Endodermal cell (in vitro differentiated cells): Measurements from ENCODE around the gene MEGF8. TPM values are rescaled to one million over a fixed set of nuclear protein-coding genes. Genes with fewer than 3 reads are reported as not detected.

ENCODE experiments used
- DNase-seq: peaks from one replicate; pipeline ENCODE4 v3.0.0-alpha.2; 2017
- H3K27ac ChIP-seq: 2 replicates; pipeline ENCODE4 v1.5.1; 2013; ENCODE audit warnings: mild to moderate bottlenecking, low read depth, low read length, moderate library complexity
- H3K27me3 ChIP-seq: 2 replicates; pipeline ENCODE4 v1.6.1; 2013; ENCODE audit warnings: mild to moderate bottlenecking, low read length, moderate library complexity; ENCODE audit not compliant: insufficient read depth, control insufficient read depth, poor library complexity, severe bottlenecking
- H3K36me3 ChIP-seq: 2 replicates; pipeline ENCODE4 v1.7.0; 2013; ENCODE audit warnings: mild to moderate bottlenecking, low read length, moderate library complexity; ENCODE audit not compliant: control insufficient read depth, insufficient read depth
- H3K4me1 ChIP-seq: one replicate; pipeline ENCODE4 v1.7.0; 2013; ENCODE audit warnings: low read length; ENCODE audit not compliant: control insufficient read depth, insufficient read depth
- H3K4me3 ChIP-seq: 2 replicates; pipeline ENCODE4 v1.5.1; 2013; ENCODE audit warnings: mild to moderate bottlenecking, low read length, moderate library complexity
- H3K9ac ChIP-seq: 2 replicates; pipeline ENCODE4 v1.6.1; 2013; ENCODE audit warnings: mild to moderate bottlenecking, low read length, moderate library complexity; ENCODE audit not compliant: poor library complexity, severe bottlenecking; ENCODE audit errors: extremely low read depth
- H3K9me3 ChIP-seq: 2 replicates; pipeline ENCODE4 v1.6.1; 2013; ENCODE audit warnings: mild to moderate bottlenecking, low read length, moderate library complexity; ENCODE audit not compliant: control insufficient read depth
- H3K27ac Mint-ChIP-seq: 2 replicates; pipeline ENCODE4 v1.8.0; 2020; ENCODE audit warnings: mixed read lengths
- H3K27me3 Mint-ChIP-seq: 2 replicates; pipeline ENCODE4 v1.8.0; 2021; ENCODE audit warnings: mild to moderate bottlenecking, mixed read lengths; ENCODE audit not compliant: insufficient read depth
- H3K36me3 Mint-ChIP-seq: 2 replicates; pipeline ENCODE4 v1.8.0; 2020; ENCODE audit warnings: low read depth, mixed read lengths
- H3K4me1 Mint-ChIP-seq: 2 replicates; pipeline ENCODE4 v1.8.0; 2020; ENCODE audit warnings: mixed read lengths
- H3K4me3 Mint-ChIP-seq: 2 replicates; pipeline ENCODE4 v1.8.0; 2020; ENCODE audit warnings: mild to moderate bottlenecking, moderate library complexity, mixed read lengths
- H3K9me3 Mint-ChIP-seq: 2 replicates; pipeline ENCODE4 v1.8.0; 2020; ENCODE audit warnings: mild to moderate bottlenecking, mixed read lengths
- CTCF ChIP-seq: fragments of 200-600 bp; sonication (generic); conservative IDR thresholded peaks from 2 replicates; pipeline ENCODE4 v1.5.0; 2021; ENCODE audit warnings: antibody characterized with exemption, mild to moderate bottlenecking
- WGBS, 2 experiments: methylation state at CpG; one replicate each; pipeline versions ENCODE4 v1.1.5 to v1.1.7; 2013; ENCODE audit warnings: missing lambda C conversion rate in 2 of 2, mixed read lengths in 1 of 2; ENCODE audit not compliant: insufficient coverage in 1 of 2, insufficient read length in 1 of 2; 5-methylcytosine and 5-hydroxymethylcytosine counted together
- long read RNA-seq, 4 experiments: library from polyadenylated mRNA in 2 of 4; library from RNA in 1 of 4; library from capped mRNA in 1 of 4; stranded (forward) in 3 of 4; unstranded in 1 of 4; transcript quantifications; one replicate each; pipeline ENCODE4 v2.0.0, GENCODE V29; 2020 to 2021; ENCODE audit warnings: inconsistent platforms in 1 of 4
- polyA plus RNA-seq, 2 experiments: library from polyadenylated mRNA; stranded (reverse); fragments of 50-300 nt; gene quantifications; one replicate each; pipeline ENCODE4 v1.2.3, GENCODE V29; 2013
- total RNA-seq, 2 donors: library from RNA; stranded (reverse); fragmentation: NEBNext Ultra II Directional in 1 of 2; extraction: Animal tissue kit (Norgen Biotek cat#: 25700) in 1 of 2; gene quantifications; 2 replicates in 1 of 2; 3 replicates in 1 of 2; pipeline ENCODE4 v1.2.1, GENCODE V29; 2021

MEGF8 gene
- 10 to 100 TPM; 48.0 to 51.4 TPM for total RNA-seq
- 26.6 TPM for polyA plus RNA-seq (2013, experiment 1 of 2)
- polyA plus RNA-seq (2013, experiment 2 of 2) = 28.6 TPM
- long read RNA-seq, experiment 1, partial matches to known transcripts = 3 of 19 reads
- long read RNA-seq, experiment 1, other reads (novel, unspliced or antisense) = 16 of 19 reads
- long read RNA-seq, experiment 2, partial matches to known transcripts = 23 of 34 reads
- long read RNA-seq, experiment 2, other reads (novel, unspliced or antisense) = 11 of 34 reads
- long read RNA-seq, experiment 3, partial matches to known transcripts = 20 of 44 reads
- long read RNA-seq, experiment 3, other reads (novel, unspliced or antisense) = 24 of 44 reads
- long read RNA-seq, experiment 4, partial matches to known transcripts = 0 of 3 reads
- long read RNA-seq, experiment 4, other reads (novel, unspliced or antisense) = 3 of 3 reads

- no peaks in the 10 kb centered on the region for H3K9me3 ChIP-seq
- H3K9me3 Mint-ChIP-seq = no peaks in the 10 kb centered on the region
- TF ChIP-seq CTCF = no peak
- H3K4me3 ChIP-seq = peak within 1 kb of the TSS; percentile 96
- peaks cover 3% of the 10 kb centered on the region for H3K4me1 Mint-ChIP-seq
- H3K27ac Mint-ChIP-seq = peak within 1 kb of the TSS; percentile 70
- no peaks in the 10 kb centered on the region for H3K4me1 ChIP-seq
- peak within 1 kb of the TSS; percentile 79 for H3K4me3 Mint-ChIP-seq
- H3K9ac ChIP-seq = peak within 1 kb of the TSS; percentile 66
- H3K36me3 Mint-ChIP-seq = no peaks in the 10 kb centered on the region
- WGBS, 2 experiments = 0% methylated on average over 6 to 45 of the region's 45 CpGs
- peaks cover 48% of the 10 kb centered on the region for H3K27me3 Mint-ChIP-seq
- DNase-seq = peak; percentile 99
- no peak within 1 kb of the TSS for H3K27ac ChIP-seq
- no peaks in the 10 kb centered on the region for H3K36me3 ChIP-seq
- peaks cover 44% of the 10 kb centered on the region for H3K27me3 ChIP-seq
Observed at GRCh38 chr19:42325308-42325895, at the start of gene MEGF8. MEGF8 (plus strand) TSS chr19:42325635; CDS start chr19:42326244, 609 bp downstream.

GRCh38 chr19:42276284-42276683, 49.2 kb upstream of the MEGF8 start:
- Mint-ChIP-seq H3K4me1 (peaks cover 15% of the 10 kb centered on the region), H3K36me3 (peaks cover 23% of the 10 kb centered on the region), H3K27ac (peak overlapping the region; percentile 1), H3K27me3 (no peaks in the 10 kb centered on the region), H3K9me3 (no peaks in the 10 kb centered on the region), H3K4me3 (no peak overlapping the region)
- no peak overlapping the region for H3K27ac ChIP-seq
- H3K4me1 ChIP-seq = peaks cover 5% of the 10 kb centered on the region
- peaks cover 16% of the 10 kb centered on the region for H3K36me3 ChIP-seq
- no peak for TF ChIP-seq CTCF
- 94% methylated on average over 3 of the region's 3 CpGs for WGBS, 2 experiments
- H3K9ac ChIP-seq = no peak overlapping the region
- H3K4me3 ChIP-seq = no peak overlapping the region
- no peak for DNase-seq
- no peaks in the 10 kb centered on the region for H3K9me3 ChIP-seq
- H3K27me3 ChIP-seq = no peaks in the 10 kb centered on the region

- 94 to 97% methylated on average over 2 to 4 of the region's 4 CpGs for WGBS, 2 experiments
- Histone ChIP-seq H3K27me3 (no peaks in the 10 kb centered on the region), H3K36me3 (peaks cover 16% of the 10 kb centered on the region), H3K27ac (no peak overlapping the region), H3K4me3 (no peak overlapping the region), H3K4me1 (peaks cover 7% of the 10 kb centered on the region), H3K9me3 (no peaks in the 10 kb centered on the region), H3K9ac (no peak overlapping the region)
- Mint-ChIP-seq H3K27ac (no peak overlapping the region), H3K36me3 (peaks cover 19% of the 10 kb centered on the region), H3K4me3 (no peak overlapping the region), H3K4me1 (peaks cover 17% of the 10 kb centered on the region), H3K9me3 (no peaks in the 10 kb centered on the region), H3K27me3 (no peaks in the 10 kb centered on the region)
- TF ChIP-seq CTCF = no peak
- no peak for DNase-seq
Observed at GRCh38 chr19:42276821-42277220, 48.6 kb upstream of the MEGF8 start.
